A549 (cell line): ENCODE measurements around the gene DFFB.

Experiments used
- EP300 ChIP-seq, 2 experiments: fragments of >200 bp; sonication (Bioruptor Twin); formaldehyde crosslinking; IDR thresholded peaks; 2 replicates in 1 of 2; 3 replicates in 1 of 2; pipeline ENCODE4 v1.6.1; 2016 to 2017
- ESRRA ChIP-seq: fragments of 150-350 bp; IDR thresholded peaks from 2 replicates; pipeline ENCODE4 v1.6.1; 2014; ENCODE audit warnings: mild to moderate bottlenecking, low read length, borderline replicate concordance
- JUNB ChIP-seq: fragments of >200 bp; sonication (Bioruptor Twin); formaldehyde crosslinking; IDR thresholded peaks from 2 replicates; pipeline ENCODE4 v1.6.1; 2016
- KDM1A ChIP-seq: fragments of 200-600 bp; sonication (generic); IDR thresholded peaks from 2 replicates; pipeline ENCODE4 v1.6.1; 2016; ENCODE audit warnings: low read depth, mild to moderate bottlenecking
- POLR2A ChIP-seq: IDR thresholded peaks from 2 replicates; pipeline ENCODE4 v1.6.1; 2012; ENCODE audit warnings: mild to moderate bottlenecking, low read length
- TF ChIP-seq, protein P1 (sequence below): fragments of 200-600 bp; sonication (generic); IDR thresholded peaks from 2 replicates; pipeline ENCODE4 v1.6.1; 2016; ENCODE audit warnings: antibody characterized with exemption, mild to moderate bottlenecking, moderate library complexity

DNA sequence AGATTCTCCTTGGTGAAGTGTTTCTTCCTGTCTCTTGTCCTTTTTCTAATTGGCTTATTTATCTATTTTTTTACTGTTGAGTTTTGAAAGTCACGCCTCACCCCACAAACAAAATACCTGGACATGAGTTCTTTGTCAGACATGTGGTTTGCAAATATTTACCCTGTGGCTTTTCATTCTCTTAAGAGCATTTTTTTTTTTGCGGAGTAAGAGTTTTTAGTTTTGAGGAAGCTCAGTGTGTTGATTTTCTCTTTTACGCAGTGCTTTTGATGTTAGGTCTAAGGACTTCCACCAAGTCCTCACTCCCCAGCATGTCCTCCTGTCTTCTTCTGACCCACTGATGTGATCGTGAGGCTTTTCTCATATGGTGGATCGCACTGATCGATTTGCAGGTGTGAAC, 7.6 kb downstream of the DFFB start:
- TF ChIP-seq ESRRA, result no peak
- TF ChIP-seq JUNB, result no peak
- TF ChIP-seq POLR2A, result no peak
- no peak for TF ChIP-seq EP300 (IDR thresholded peaks at IDR 0.05)
- TF ChIP-seq KDM1A, result no peak
- TF ChIP-seq, protein P1, sequence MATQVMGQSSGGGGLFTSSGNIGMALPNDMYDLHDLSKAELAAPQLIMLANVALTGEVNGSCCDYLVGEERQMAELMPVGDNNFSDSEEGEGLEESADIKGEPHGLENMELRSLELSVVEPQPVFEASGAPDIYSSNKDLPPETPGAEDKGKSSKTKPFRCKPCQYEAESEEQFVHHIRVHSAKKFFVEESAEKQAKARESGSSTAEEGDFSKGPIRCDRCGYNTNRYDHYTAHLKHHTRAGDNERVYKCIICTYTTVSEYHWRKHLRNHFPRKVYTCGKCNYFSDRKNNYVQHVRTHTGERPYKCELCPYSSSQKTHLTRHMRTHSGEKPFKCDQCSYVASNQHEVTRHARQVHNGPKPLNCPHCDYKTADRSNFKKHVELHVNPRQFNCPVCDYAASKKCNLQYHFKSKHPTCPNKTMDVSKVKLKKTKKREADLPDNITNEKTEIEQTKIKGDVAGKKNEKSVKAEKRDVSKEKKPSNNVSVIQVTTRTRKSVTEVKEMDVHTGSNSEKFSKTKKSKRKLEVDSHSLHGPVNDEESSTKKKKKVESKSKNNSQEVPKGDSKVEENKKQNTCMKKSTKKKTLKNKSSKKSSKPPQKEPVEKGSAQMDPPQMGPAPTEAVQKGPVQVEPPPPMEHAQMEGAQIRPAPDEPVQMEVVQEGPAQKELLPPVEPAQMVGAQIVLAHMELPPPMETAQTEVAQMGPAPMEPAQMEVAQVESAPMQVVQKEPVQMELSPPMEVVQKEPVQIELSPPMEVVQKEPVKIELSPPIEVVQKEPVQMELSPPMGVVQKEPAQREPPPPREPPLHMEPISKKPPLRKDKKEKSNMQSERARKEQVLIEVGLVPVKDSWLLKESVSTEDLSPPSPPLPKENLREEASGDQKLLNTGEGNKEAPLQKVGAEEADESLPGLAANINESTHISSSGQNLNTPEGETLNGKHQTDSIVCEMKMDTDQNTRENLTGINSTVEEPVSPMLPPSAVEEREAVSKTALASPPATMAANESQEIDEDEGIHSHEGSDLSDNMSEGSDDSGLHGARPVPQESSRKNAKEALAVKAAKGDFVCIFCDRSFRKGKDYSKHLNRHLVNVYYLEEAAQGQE, result no peak
